ENCODE measurements around the gene FOXD4L6.
"Not testable (repeated sequence)": the region's sequence is repeated elsewhere in the genome, so short reads cannot be mapped to it uniquely, and the experiment has no call there.

Gene FOXD4L6

GRCh38 chr9:41128581-41128980, at the start of gene FOXD4L6:
Gene FOXD4L6, minus strand, starts transcription at chr9:41128681. Its CDS starts 298 bp downstream, at chr9:41128383.
- not testable (repeated sequence) for DNase-seq

GRCh38 chr9:41174994-41175393, 46.5 kb upstream of the FOXD4L6 start:
- DNase-seq = not testable (repeated sequence)

DNA sequence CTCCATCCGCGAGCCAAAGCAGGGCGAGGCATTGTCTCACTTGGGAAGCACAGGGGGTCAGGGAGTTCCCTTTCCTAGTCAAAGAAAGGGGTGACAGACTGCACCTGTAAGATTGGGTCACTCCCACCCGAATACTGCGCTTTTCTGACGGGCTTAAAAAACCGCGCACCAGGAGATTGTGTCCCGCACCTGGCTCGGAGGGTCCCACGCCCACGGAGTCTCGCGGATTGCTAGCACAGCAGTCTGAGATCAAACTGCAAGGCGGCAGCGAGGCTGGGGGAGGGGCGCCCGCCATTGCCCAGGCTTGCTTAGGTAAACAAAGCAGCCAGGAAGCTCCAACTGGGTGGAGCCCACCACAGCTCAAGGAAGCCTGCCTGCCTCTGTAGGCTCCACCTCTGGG, 21.6 kb upstream of the FOXD4L6 start:
- DNase-seq = not testable (repeated sequence)

DNA sequence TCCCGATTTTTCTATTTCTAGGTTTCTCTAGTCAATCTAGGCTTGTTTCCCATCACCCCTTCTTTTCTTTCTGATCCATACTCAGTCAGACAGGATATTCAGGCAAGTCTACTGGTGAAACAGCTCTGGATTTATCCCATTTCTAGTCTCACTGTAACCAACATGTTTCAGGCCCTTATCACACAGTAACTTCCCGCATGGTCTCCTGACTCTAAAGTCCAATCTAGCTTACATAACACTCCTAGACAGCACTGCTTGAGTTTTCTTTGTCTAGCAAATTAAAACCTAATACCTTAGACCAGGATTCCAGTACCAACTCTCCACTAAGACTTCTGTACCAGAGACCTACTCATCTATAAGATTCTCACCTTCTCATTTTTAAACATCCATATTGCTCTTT, 13.4 kb upstream of the FOXD4L6 start:
- DNase-seq = not testable (repeated sequence)

GRCh38 chr9:41126746-41127446, 1.6 kb downstream of the FOXD4L6 start:
- not testable (repeated sequence) for DNase-seq

- not testable (repeated sequence) for DNase-seq
Measured at GRCh38 chr9:41125936-41126335, 2.5 kb downstream of the FOXD4L6 start.

DNA sequence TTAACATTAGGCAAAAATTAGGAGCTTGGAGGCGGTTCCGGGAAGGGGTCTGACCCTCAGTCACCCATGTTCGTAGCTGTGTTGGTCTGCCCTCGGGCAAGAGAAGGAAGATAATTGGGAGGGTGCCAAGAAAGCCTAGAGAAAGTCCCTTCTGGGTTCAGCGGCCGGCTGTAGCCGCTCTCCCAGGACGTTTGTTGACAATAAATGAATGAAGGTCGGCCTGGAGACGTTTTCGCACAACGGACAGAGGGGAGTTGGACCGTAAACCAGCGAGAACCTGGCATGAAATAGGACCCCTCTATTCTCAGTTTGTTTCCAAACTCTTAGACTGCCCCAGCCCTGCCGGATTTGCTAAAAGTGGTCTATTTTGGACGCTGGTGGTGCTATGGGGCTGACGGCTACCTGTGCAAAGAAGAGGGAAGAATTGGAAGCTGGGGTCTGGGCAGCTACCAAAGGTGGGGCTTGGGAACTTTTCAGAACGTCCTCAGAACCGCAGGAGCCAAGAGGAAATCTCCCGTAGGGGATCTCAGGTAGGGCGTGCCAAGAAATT, 3.3 kb downstream of the FOXD4L6 start:
- DNase-seq = not testable (repeated sequence)

DNA sequence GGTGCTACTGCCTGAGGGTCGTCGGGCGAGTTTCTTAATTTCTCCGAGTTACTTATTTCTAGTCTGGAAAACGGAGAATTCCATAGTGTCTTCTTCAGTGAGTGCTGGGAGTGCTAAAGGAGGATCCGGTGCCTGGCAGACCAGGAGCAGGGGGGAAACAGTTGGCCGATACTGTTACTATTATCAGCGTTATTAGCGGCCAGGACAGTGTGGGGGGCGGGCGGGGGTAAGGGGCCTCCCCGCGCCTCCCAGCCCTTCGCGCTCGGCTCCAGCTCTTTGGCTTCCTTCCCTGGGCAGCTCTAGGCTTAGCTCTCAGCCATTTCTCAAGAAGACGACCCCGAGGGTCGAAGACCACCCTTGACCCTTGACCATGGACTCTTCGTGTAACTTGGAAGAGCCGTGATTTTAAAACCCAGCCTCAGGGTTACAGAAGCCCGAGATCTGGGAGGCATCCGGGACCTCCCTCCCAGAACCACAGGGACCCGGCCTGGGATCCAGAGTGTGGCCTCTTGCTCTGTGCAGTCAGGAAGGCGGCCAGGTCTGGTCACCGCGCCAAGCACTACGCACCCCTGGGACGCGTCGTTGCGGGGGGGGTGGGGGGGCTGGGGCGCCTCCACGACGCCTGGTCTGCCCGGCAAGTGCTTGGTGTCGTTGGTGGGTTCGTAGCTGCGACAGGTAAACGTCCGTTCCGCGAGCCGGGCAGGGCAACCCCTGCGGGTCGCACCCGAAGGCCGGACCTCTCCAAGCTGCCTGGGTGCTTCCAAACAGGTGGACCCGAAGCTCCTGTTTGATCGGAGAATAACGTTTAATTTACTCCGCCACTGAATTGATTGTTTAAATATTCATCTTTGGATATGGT, 4.0 kb downstream of the FOXD4L6 start:
- not testable (repeated sequence) for DNase-seq

- not testable (repeated sequence) for DNase-seq
Measured at GRCh38 chr9:41123812-41124211, 4.7 kb downstream of the FOXD4L6 start.

GRCh38 chr9:41123396-41123795, 5.1 kb downstream of the FOXD4L6 start:
- not testable (repeated sequence) for DNase-seq

DNA sequence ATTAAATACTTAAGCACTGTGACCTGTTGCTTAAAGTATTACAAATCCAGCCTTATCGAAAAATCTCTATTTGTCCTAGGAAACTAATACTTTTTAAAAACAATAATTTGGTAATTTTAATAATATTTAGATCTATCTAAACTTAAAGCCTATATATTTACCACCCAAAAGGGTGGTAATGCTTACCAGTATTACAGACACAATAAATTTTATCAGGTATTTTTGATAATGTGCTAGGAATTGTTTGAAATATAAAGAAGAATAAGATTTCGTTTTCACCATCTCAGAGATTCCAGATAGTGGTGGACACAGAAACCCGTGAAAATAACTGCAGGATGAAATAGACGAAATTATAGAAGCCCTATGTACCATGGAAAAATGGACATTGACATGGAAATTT, 7.8 kb downstream of the FOXD4L6 start:
- DNase-seq = not testable (repeated sequence)

GRCh38 chr9:41119719-41120118, 8.8 kb downstream of the FOXD4L6 start:
- not testable (repeated sequence) for DNase-seq

- DNase-seq = not testable (repeated sequence)
Measured at GRCh38 chr9:41119311-41119710, 9.2 kb downstream of the FOXD4L6 start.

- DNase-seq = not testable (repeated sequence)
Measured at GRCh38 chr9:41113348-41113747, 15.1 kb downstream of the FOXD4L6 start.

DNA sequence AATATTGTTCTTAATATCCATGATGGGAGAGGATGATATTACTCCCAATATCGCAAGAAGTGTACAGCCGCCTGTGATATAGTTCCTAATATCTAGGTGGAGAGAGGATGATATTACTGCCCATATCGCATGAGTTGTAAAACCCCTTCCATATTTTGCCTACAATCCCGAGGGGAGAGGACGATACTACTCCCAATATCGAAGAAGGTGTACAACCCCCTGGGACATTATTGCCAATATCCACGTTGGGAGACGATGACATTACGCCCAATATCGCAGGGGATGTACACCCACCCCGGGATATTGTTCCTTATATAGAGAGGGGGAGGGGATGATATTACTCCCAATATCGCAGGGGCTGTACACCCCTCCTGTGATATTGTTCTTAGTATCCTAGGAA, 17.1 kb downstream of the FOXD4L6 start:
- not testable (repeated sequence) for DNase-seq

- DNase-seq = not testable (repeated sequence)
Measured at GRCh38 chr9:41110913-41111312, 17.6 kb downstream of the FOXD4L6 start.

GRCh38 chr9:41109253-41109652, 19.2 kb downstream of the FOXD4L6 start:
- not testable (repeated sequence) for DNase-seq

GRCh38 chr9:41108816-41109215, 19.7 kb downstream of the FOXD4L6 start:
- DNase-seq = not testable (repeated sequence)

DNA sequence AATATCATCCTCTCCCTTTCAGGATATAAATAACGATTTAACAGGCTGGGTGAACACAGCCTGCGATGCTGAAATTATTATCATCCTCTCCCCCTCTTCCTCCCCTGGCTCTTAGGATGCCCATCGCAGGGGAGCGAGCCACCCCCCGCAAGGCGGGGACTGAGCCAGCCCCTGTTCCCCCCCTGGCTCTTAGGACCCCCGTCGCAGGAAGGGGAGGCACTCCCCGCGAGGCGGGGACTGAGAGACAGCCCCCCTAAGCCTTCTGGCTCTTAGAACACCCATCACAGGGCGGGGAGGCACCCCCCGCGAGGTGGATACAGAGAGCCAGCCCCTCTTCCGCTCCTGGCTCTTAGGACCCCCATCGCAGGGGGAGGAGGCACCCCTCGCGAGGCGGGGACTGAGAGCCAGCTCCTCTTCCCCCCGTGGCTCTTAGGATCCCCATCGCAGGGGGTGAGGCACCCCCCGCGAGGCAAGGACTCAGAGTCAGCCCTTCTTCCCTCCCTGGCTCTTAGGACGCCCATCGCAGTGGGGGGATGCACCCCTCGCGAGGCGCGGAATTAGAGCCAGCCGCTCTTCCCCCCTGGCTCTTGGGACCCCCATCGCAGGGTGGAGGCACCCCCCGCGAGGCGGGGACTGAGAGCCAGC, 21.9 kb downstream of the FOXD4L6 start:
- not testable (repeated sequence) for DNase-seq

GRCh38 chr9:41105557-41106253, 22.8 kb downstream of the FOXD4L6 start:
- DNase-seq = not testable (repeated sequence)

GRCh38 chr9:41104542-41104941, 23.9 kb downstream of the FOXD4L6 start:
- not testable (repeated sequence) for DNase-seq

- DNase-seq = not testable (repeated sequence)
Measured at GRCh38 chr9:41100508-41100907, 28.0 kb downstream of the FOXD4L6 start.

All from CD4-positive, alpha-beta T cell treated with Interferon alpha-2 for 1 hour (primary cell).